Measurements from ENCODE around the gene PRKAR1B.
"Not testable (repeated sequence)": the region's sequence is repeated elsewhere in the genome, so short reads cannot be mapped to it uniquely, and the experiment has no call there.

The PRKAR1B gene

DNA sequence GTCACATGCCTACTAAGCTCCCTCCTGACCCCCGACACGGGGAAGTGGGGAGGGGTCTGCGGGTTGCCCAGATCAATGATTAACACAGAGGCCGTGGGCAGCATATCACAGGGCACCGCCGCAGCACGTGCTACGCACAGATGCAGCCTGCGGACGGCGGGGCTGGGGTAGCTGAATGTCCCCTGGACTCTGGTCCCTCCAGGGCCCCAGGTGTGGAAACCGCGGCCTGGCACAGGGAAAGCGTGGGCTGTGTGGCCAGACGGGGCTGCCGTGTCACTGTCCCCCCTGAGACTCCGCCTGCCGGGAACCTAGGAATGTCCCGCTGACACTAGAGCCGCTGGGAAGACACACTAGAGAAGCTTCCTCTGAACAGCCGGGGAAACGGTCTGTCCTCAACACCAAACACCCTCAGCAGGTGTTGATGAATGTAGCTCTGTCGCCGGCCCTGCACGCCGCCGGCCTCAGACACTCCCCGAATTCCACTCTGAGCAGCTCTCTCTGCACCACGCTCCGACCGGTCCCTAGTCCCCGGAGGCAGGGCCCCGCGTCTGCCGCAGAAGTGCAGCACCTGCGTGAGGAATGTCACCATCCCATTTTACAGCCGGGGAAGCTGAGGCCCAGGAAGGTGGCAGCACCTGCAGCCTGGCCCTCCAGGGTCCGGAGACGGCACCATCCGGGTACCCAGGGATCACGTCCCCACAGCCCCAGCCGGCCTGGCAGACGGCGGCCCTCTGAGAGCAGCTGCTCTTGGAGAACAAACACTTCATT lies 174.0 kb downstream of the PRKAR1B start:
- Histone ChIP-seq H2BK15ac (ENCODE audit: low read length) (no peak overlapping the region), H3K23ac (ENCODE audit: low read depth, low read length, poor library complexity) (peak overlapping the region; percentile 85), H3K27ac (replicated peaks; ENCODE audit: low read length) (no peak overlapping the region), H3K9me3 (replicated peaks in 1 of 2; ENCODE audit: control insufficient read depth in 2 of 2, insufficient read depth in 1 of 2, low read depth in 1 of 2, low read length in 2 of 2) (peaks cover 5% of the 10 kb centered on the region in 2 donors), H3K4ac (ENCODE audit: low read length) (no peak overlapping the region), H3K27me3 (ENCODE audit: control insufficient read depth in 3 of 3, insufficient read depth in 3 of 3, low read depth in 1 of 3, low read length in 3 of 3) (no peaks in the 10 kb centered on the region), H3K36me3 (replicated peaks in 1 of 2; ENCODE audit: control insufficient read depth in 2 of 2, insufficient read depth in 2 of 2, low read length in 2 of 2) (no peaks in the 10 kb centered on the region), H2AFZ (ENCODE audit: low read length) (no peak overlapping the region), H3K9ac (ENCODE audit: low read depth, low read length, poor library complexity) (peak overlapping the region; percentile 44), H3K18ac (ENCODE audit: low read length) (peak overlapping the region; percentile 57), H3K4me2 (ENCODE audit: insufficient read depth, low read length, poor library complexity, severe bottlenecking) (no peak overlapping the region), H4K8ac (ENCODE audit: low read depth, low read length) (peak overlapping the region; percentile 43), H3K4me1 (ENCODE audit: control insufficient read depth in 2 of 2, insufficient read depth in 1 of 2, low read depth in 1 of 2, low read length in 2 of 2) (no peaks in the 10 kb centered on the region), H2BK12ac (ENCODE audit: low read length) (no peak overlapping the region), H3K4me3 (ENCODE audit: low read length in 2 of 2) (no peak overlapping the region), H4K91ac (ENCODE audit: low read depth, low read length, poor library complexity) (no peak overlapping the region), H3K14ac (ENCODE audit: low read length) (peak overlapping the region; percentile 56), H2BK120ac (ENCODE audit: low read depth, low read length) (no peak overlapping the region), H3K79me1 (ENCODE audit: low read depth, low read length) (peaks cover 2% of the 10 kb centered on the region), H2BK5ac (ENCODE audit: low read length) (peak overlapping the region; percentile 66), H2AK5ac (ENCODE audit: low read depth, low read length) (peak overlapping the region; percentile 63)
- DNase-seq (ENCODE audit: low spot score) = no peak
- no CpG with 5 or more reads among the region's 44 CpGs for WGBS, 2 donors (ENCODE audit: extremely low coverage in 2 of 2, insufficient read length in 2 of 2, insufficient replicate concordance in 1 of 2)

DNA sequence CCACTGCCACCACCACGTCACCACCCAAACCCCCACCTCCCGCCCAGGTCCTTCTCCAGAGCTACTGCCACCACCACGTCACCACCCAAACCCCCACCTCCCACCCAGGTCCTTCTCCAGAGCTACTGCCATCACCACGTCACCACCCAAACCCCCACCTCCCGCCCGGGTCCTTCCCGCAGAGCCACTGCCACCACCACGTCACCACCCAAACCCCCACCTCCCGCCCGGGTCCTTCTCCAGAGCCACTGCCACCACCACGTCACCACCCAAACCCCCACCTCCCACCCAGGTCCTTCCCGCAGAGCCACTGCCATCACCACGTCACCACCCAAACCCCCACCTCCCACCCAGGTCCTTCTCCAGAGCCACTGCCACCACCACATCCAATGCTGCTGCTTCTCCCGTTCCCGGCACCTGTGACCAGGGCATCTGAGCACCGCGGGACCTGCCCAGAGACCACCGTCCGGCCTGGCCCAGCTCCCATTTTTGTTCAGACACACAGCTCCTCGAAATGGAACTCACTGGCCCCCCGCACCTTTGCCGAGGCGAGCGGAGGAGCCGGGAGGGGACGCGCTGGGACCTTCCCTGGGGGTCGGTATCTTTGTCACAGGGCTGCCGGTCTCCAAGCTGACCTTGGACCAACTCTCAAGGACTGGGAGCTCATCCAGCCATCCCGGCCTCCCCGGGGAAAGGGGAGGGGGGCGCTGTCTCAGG lies 174.8 kb downstream of the PRKAR1B start:
- H3K36me3 ChIP-seq (replicated peaks in 1 of 2; ENCODE audit: control insufficient read depth in 2 of 2, insufficient read depth in 2 of 2, low read length in 2 of 2); H3K4me1 ChIP-seq (ENCODE audit: control insufficient read depth in 2 of 2, insufficient read depth in 1 of 2, low read depth in 1 of 2, low read length in 2 of 2); H2BK120ac ChIP-seq (ENCODE audit: low read depth, low read length); H2BK12ac ChIP-seq (ENCODE audit: low read length); H4K91ac ChIP-seq (ENCODE audit: low read depth, low read length, poor library complexity); H3K9me3 ChIP-seq (replicated peaks in 1 of 2; ENCODE audit: control insufficient read depth in 2 of 2, insufficient read depth in 1 of 2, low read depth in 1 of 2, low read length in 2 of 2); H3K4ac ChIP-seq (ENCODE audit: low read length); H3K79me1 ChIP-seq (ENCODE audit: low read depth, low read length); H3K27ac ChIP-seq (replicated peaks; ENCODE audit: low read length); H3K9ac ChIP-seq (ENCODE audit: low read depth, low read length, poor library complexity); H2AFZ ChIP-seq (ENCODE audit: low read length); H3K4me3 ChIP-seq (ENCODE audit: low read length in 2 of 2); H3K14ac ChIP-seq (ENCODE audit: low read length); H4K8ac ChIP-seq (ENCODE audit: low read depth, low read length); H3K4me2 ChIP-seq (ENCODE audit: insufficient read depth, low read length, poor library complexity, severe bottlenecking); H3K27me3 ChIP-seq (ENCODE audit: control insufficient read depth in 3 of 3, insufficient read depth in 3 of 3, low read depth in 1 of 3, low read length in 3 of 3); H2BK15ac ChIP-seq (ENCODE audit: low read length); DNase-seq (ENCODE audit: low spot score); H2BK5ac ChIP-seq (ENCODE audit: low read length): not testable (repeated sequence)
- H3K23ac ChIP-seq (ENCODE audit: low read depth, low read length, poor library complexity) = peak overlapping the region; percentile 85
- no CpG with 5 or more reads among the region's 32 CpGs for WGBS, 2 donors (ENCODE audit: extremely low coverage in 2 of 2, insufficient read length in 2 of 2, insufficient replicate concordance in 1 of 2)
- H3K18ac ChIP-seq (ENCODE audit: low read length) = peak overlapping the region; percentile 57
- H2AK5ac ChIP-seq (ENCODE audit: low read depth, low read length) = peak overlapping the region; percentile 63

DNA sequence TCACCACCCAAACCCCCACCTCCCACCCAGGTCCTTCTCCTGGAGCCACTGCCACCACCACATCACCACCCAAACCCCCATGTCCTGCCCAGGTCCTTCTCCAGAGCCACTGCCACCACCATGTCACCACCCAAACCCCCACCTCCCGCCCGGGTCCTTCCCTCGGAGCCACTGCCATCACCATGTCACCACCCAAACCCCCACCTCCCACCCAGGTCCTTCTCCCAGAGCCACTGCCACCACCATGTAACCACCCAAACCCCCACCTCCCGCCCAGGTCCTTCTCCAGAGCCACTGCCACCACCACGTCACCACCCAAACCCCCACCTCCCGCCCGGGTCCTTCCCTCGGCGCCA lies 175.5 kb downstream of the PRKAR1B start:
- not testable (repeated sequence) for H3K14ac ChIP-seq (ENCODE audit: low read length); H3K4me1 ChIP-seq (ENCODE audit: control insufficient read depth in 2 of 2, insufficient read depth in 1 of 2, low read depth in 1 of 2, low read length in 2 of 2); H2BK15ac ChIP-seq (ENCODE audit: low read length); H3K4me2 ChIP-seq (ENCODE audit: insufficient read depth, low read length, poor library complexity, severe bottlenecking); DNase-seq (ENCODE audit: low spot score); H3K36me3 ChIP-seq (replicated peaks in 1 of 2; ENCODE audit: control insufficient read depth in 2 of 2, insufficient read depth in 2 of 2, low read length in 2 of 2); H3K4ac ChIP-seq (ENCODE audit: low read length); H3K9me3 ChIP-seq (replicated peaks in 1 of 2; ENCODE audit: control insufficient read depth in 2 of 2, insufficient read depth in 1 of 2, low read depth in 1 of 2, low read length in 2 of 2); H2AFZ ChIP-seq (ENCODE audit: low read length); H4K8ac ChIP-seq (ENCODE audit: low read depth, low read length); H4K91ac ChIP-seq (ENCODE audit: low read depth, low read length, poor library complexity); H3K27ac ChIP-seq (replicated peaks; ENCODE audit: low read length); H2BK5ac ChIP-seq (ENCODE audit: low read length); H3K4me3 ChIP-seq (ENCODE audit: low read length in 2 of 2); H2AK5ac ChIP-seq (ENCODE audit: low read depth, low read length); H2BK120ac ChIP-seq (ENCODE audit: low read depth, low read length); H3K9ac ChIP-seq (ENCODE audit: low read depth, low read length, poor library complexity); H3K18ac ChIP-seq (ENCODE audit: low read length); H3K27me3 ChIP-seq (ENCODE audit: control insufficient read depth in 3 of 3, insufficient read depth in 3 of 3, low read depth in 1 of 3, low read length in 3 of 3); H3K23ac ChIP-seq (ENCODE audit: low read depth, low read length, poor library complexity); H2BK12ac ChIP-seq (ENCODE audit: low read length); H3K79me1 ChIP-seq (ENCODE audit: low read depth, low read length)
- no CpG with 5 or more reads among the region's 9 CpGs for WGBS, 2 donors (ENCODE audit: extremely low coverage in 2 of 2, insufficient read length in 2 of 2, insufficient replicate concordance in 1 of 2)

DNA sequence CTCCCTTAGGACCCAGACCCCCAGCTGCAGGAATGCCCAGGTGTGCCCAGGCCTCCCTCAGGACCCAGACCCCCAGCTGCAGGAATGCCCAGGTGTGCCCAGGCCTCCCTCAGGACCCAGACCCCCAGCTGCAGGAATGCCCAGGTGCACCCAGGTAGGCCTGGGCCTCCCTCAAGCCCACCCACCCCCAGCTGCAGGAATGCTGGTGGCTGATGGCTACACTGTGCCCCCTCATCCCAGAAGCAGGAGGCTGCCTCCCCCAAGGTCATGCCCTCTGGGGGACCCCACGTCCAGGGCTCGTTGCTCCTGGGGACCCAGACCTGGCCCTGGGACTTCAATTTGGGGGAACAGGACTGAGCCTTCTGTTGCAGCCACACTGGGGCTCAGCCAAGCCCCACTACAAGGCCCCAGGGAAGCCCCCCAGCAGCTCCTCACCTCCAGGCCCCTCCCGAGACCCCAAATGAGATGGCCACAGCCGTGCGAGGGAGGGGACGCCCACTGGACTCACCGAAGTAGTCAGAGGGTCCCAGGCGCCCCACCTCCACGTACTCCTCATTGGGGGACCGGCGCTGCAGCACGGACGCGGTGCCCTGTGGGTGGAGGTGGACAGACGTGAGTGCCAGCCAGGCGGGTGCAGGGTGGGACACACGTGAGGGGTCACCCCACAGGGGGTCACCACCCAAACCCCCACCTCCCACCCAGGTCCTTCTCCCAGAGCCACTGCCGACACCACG lies 176.0 kb downstream of the PRKAR1B start:
- Histone ChIP-seq H3K4ac (ENCODE audit: low read length) (no peak overlapping the region), H3K18ac (ENCODE audit: low read length) (peak overlapping the region; percentile 57), H3K4me2 (ENCODE audit: insufficient read depth, low read length, poor library complexity, severe bottlenecking) (no peak overlapping the region), H3K14ac (ENCODE audit: low read length) (no peak overlapping the region), H2AFZ (ENCODE audit: low read length) (no peak overlapping the region), H3K4me3 (ENCODE audit: low read length in 2 of 2) (no peak overlapping the region), H2BK15ac (ENCODE audit: low read length) (no peak overlapping the region), H2AK5ac (ENCODE audit: low read depth, low read length) (no peak overlapping the region), H3K23ac (ENCODE audit: low read depth, low read length, poor library complexity) (no peak overlapping the region), H3K9me3 (replicated peaks in 1 of 2; ENCODE audit: control insufficient read depth in 2 of 2, insufficient read depth in 1 of 2, low read depth in 1 of 2, low read length in 2 of 2) (no peaks in the 10 kb centered on the region), H2BK5ac (ENCODE audit: low read length) (no peak overlapping the region), H3K27ac (replicated peaks; ENCODE audit: low read length) (no peak overlapping the region), H4K8ac (ENCODE audit: low read depth, low read length) (no peak overlapping the region), H3K9ac (ENCODE audit: low read depth, low read length, poor library complexity) (peak overlapping the region; percentile 21), H3K79me1 (ENCODE audit: low read depth, low read length) (no peaks in the 10 kb centered on the region), H2BK12ac (ENCODE audit: low read length) (no peak overlapping the region), H4K91ac (ENCODE audit: low read depth, low read length, poor library complexity) (no peak overlapping the region), H3K4me1 (ENCODE audit: control insufficient read depth in 2 of 2, insufficient read depth in 1 of 2, low read depth in 1 of 2, low read length in 2 of 2) (no peaks in the 10 kb centered on the region), H3K36me3 (replicated peaks in 1 of 2; ENCODE audit: control insufficient read depth in 2 of 2, insufficient read depth in 2 of 2, low read length in 2 of 2) (no peaks in the 10 kb centered on the region), H3K27me3 (ENCODE audit: control insufficient read depth in 3 of 3, insufficient read depth in 3 of 3, low read depth in 1 of 3, low read length in 3 of 3) (no peaks in the 10 kb centered on the region), H2BK120ac (ENCODE audit: low read depth, low read length) (no peak overlapping the region)
- DNase-seq (ENCODE audit: low spot score) = no peak
- no CpG with 5 or more reads among the region's 19 CpGs for WGBS, 2 donors (ENCODE audit: extremely low coverage in 2 of 2, insufficient read length in 2 of 2, insufficient replicate concordance in 1 of 2)

Data from neuronal stem cell (in vitro differentiated cells).